SK-N-SH (cell line): ENCODE measurements around the gene ANKRD31. TPM values are rescaled to one million over a fixed set of nuclear protein-coding genes. Genes with fewer than 3 reads are reported as not detected.

Experiments
- CTCF ChIA-PET: fragments of 300-600, 350-600 bp; formaldehyde crosslinking; extraction: SDS; loops from one replicate; lab custom pipeline; 2021; lab: Yijun Ruan, JAX
- POLR2A ChIA-PET: fragments of 350-600 bp; sonication (Branson Sonifier 250); formaldehyde crosslinking; extraction: SDS; loops from one replicate; lab custom pipeline; 2020; ENCODE audit warnings: antibody characterized with exemption, inconsistent platforms; lab: Yijun Ruan, JAX
- DNase-seq: peaks from one replicate; pipeline ENCODE4 v3.0.0; 2012
- H2AFZ ChIP-seq: fragments of 200-600 bp; sonication (generic); 2 replicates; pipeline ENCODE4 v1.8.1; 2016; ENCODE audit warnings: antibody characterized with exemption, mild to moderate bottlenecking, low read depth
- H3F3A ChIP-seq: fragments of 200-600 bp; sonication (generic); replicated peaks from 2 replicates; pipeline ENCODE3; 2016; ENCODE audit warnings: antibody characterized with exemption, mild to moderate bottlenecking; ENCODE audit not compliant: insufficient read depth
- H3K27ac ChIP-seq, 2 experiments: fragments of 200-500 bp in 1 of 2; fragments of 200-600 bp in 1 of 2; sonication (Bioruptor generic) in 1 of 2; sonication (generic), shearing (Covaris generic) in 1 of 2; 2 replicates each; pipeline versions ENCODE4 v1.5.1 to v1.6.1; 2014 to 2016; ENCODE audit warnings: low read depth in 2 of 2, inconsistent platforms in 1 of 2, low read length in 1 of 2, mild to moderate bottlenecking in 1 of 2, mixed read lengths in 1 of 2
- H3K27me3 ChIP-seq: fragments of 200-600 bp; sonication (generic), shearing (Covaris generic); 2 replicates; pipeline ENCODE4 v1.6.1; 2016; ENCODE audit warnings: mixed run types; ENCODE audit not compliant: insufficient read depth
- H3K36me3 ChIP-seq, 2 experiments: fragments of 200-500 bp in 1 of 2; fragments of 200-600 bp in 1 of 2; sonication (Bioruptor generic) in 1 of 2; sonication (generic) in 1 of 2; replicated peaks in 1 of 2; 2 replicates each; pipeline versions ENCODE3 to v1.5.1; 2014 to 2016; ENCODE audit warnings: low read length in 1 of 2, mild to moderate bottlenecking in 1 of 2; ENCODE audit not compliant: insufficient read depth in 2 of 2, control insufficient read depth in 1 of 2
- H3K4me1 ChIP-seq, 2 experiments: fragments of 200-500 bp in 1 of 2; fragments of 200-600 bp in 1 of 2; sonication (Bioruptor generic) in 1 of 2; sonication (generic), shearing (Covaris generic) in 1 of 2; 2 replicates each; pipeline versions ENCODE4 v1.5.1 to v1.6.1; 2014 to 2016; ENCODE audit warnings: low read depth in 1 of 2, low read length in 1 of 2, mixed run types in 1 of 2; ENCODE audit not compliant: insufficient read depth in 2 of 2, control insufficient read depth in 1 of 2
- H3K4me2 ChIP-seq: fragments of 200-600 bp; sonication (generic), shearing (Covaris generic); 2 replicates; pipeline ENCODE4 v1.6.1; 2017; ENCODE audit warnings: mixed run types
- H3K4me3 ChIP-seq, 2 experiments: fragments of 200-500 bp in 1 of 2; fragments of 200-600 bp in 1 of 2; sonication (Bioruptor generic) in 1 of 2; sonication (generic), shearing (Covaris generic) in 1 of 2; 2 replicates each; pipeline versions ENCODE4 v1.5.1 to v1.8.1; 2014 to 2016; ENCODE audit warnings: low read depth in 2 of 2, inconsistent platforms in 1 of 2, low read length in 1 of 2, mild to moderate bottlenecking in 1 of 2, mixed read lengths in 1 of 2, moderate library complexity in 1 of 2
- H3K79me2 ChIP-seq: fragments of 200-600 bp; sonication (generic); 2 replicates; pipeline ENCODE4 v1.8.1; 2017; ENCODE audit warnings: mild to moderate bottlenecking; ENCODE audit not compliant: insufficient read depth
- H3K9ac ChIP-seq: fragments of 200-600 bp; sonication (generic); 2 replicates; pipeline ENCODE4 v1.6.1; 2017; ENCODE audit warnings: mixed run types
- H3K9me2 ChIP-seq: fragments of 200-600 bp; sonication (generic); 2 replicates; pipeline ENCODE4 v1.6.1; 2017; ENCODE audit warnings: mixed run types
- H3K9me3 ChIP-seq: fragments of 200-600 bp; sonication (generic); 2 replicates; pipeline ENCODE4 v1.6.1; 2017; ENCODE audit warnings: mixed run types, mild to moderate bottlenecking, moderate library complexity
- H4K20me1 ChIP-seq: fragments of 200-600 bp; sonication (generic); 2 replicates; pipeline ENCODE4 v1.6.1; 2017; ENCODE audit warnings: mild to moderate bottlenecking, mixed run types; ENCODE audit not compliant: insufficient read depth
- CHD2 ChIP-seq: fragments of 150-350 bp; IDR thresholded peaks from 2 replicates; pipeline ENCODE4 v1.6.1; 2018; ENCODE audit warnings: low read length; ENCODE audit not compliant: partially characterized antibody
- CTCF ChIP-seq: fragments of 200-600 bp; sonication (generic); IDR thresholded peaks from 2 replicates; pipeline ENCODE4 v1.6.1; 2017; ENCODE audit warnings: antibody characterized with exemption, mild to moderate bottlenecking, moderate library complexity
- GATA2 ChIP-seq: sonication (generic); formaldehyde crosslinking; IDR thresholded peaks from 2 replicates; pipeline ENCODE4 v1.5.0; 2020; ENCODE audit warnings: mild to moderate bottlenecking, missing genetic modification reagents
- IRF3 ChIP-seq: fragments of 150-350 bp; IDR thresholded peaks from 2 replicates; pipeline ENCODE4 v1.6.1; 2016; ENCODE audit warnings: mild to moderate bottlenecking, low read depth, low read length
- JUND ChIP-seq: IDR thresholded peaks from 2 replicates; pipeline ENCODE4 v1.4.0; 2012
- POLR2AphosphoS5 ChIP-seq: IDR thresholded peaks from 2 replicates; pipeline ENCODE4 v1.6.1; 2012; ENCODE audit warnings: low read depth, low read length
- RCOR1 ChIP-seq: fragments of 150-350 bp; IDR thresholded peaks from 2 replicates; pipeline ENCODE4 v1.6.1; 2017; ENCODE audit warnings: antibody characterized with exemption, low read length
- REST ChIP-seq: IDR thresholded peaks from 2 replicates; pipeline ENCODE4 v1.6.1; 2012; ENCODE audit warnings: mild to moderate bottlenecking, low read depth, low read length, moderate library complexity
- SIN3A ChIP-seq: IDR thresholded peaks from 2 replicates; pipeline ENCODE4 v1.6.1; 2012; ENCODE audit warnings: low read depth, mild to moderate bottlenecking, low read length, moderate library complexity, borderline replicate concordance
- TAF1 ChIP-seq: IDR thresholded peaks from 2 replicates; pipeline ENCODE4 v1.6.1; 2012; ENCODE audit warnings: low read depth, mild to moderate bottlenecking, low read length, moderate library complexity, borderline replicate concordance
- TCF12 ChIP-seq: IDR thresholded peaks from 2 replicates; pipeline ENCODE4 v1.4.0; 2012
- ZBTB33 ChIP-seq: IDR thresholded peaks from 2 replicates; pipeline ENCODE4 v1.4.0; 2012; ENCODE audit warnings: low read depth, borderline replicate concordance
- WGBS: methylation state at CpG from one replicate; pipeline ENCODE4 v1.1.6; 2017; ENCODE audit warnings: low lambda C conversion rate; 5-methylcytosine and 5-hydroxymethylcytosine counted together
- polyA plus RNA-seq, 3 experiments: library from polyadenylated mRNA; depleted of rRNA; stranded (reverse); fragments of >200 nt; gene quantifications; 2 replicates each; pipeline ENCODE4 v1.2.3, GENCODE V29; 2012

Gene ANKRD31
- polyA plus RNA-seq, 1 of the 3 experiments (the other 2 are of a cell fraction): 0.05 TPM

- TF ChIP-seq CTCF (no peak), REST (no peak)
Observed at GRCh38 chr5:75071100-75071499, 165.6 kb downstream of the ANKRD31 start (continued).

GRCh38 chr5:75067434-75067833 lies 169.2 kb downstream of the ANKRD31 start:
- no peaks in the 10 kb centered on the region for H3K36me3 ChIP-seq
- H3K4me3 ChIP-seq: no peak overlapping the region
- no peaks in the 10 kb centered on the region for H3K9me2 ChIP-seq
- no peak for TF ChIP-seq TAF1
- no peak for TF ChIP-seq IRF3
- ChIA-PET POLR2A (no interaction called here), CTCF (no interaction called here)
- no peak overlapping the region for H3K9ac ChIP-seq
- DNase-seq: no peak
- H3K79me2 ChIP-seq: no peaks in the 10 kb centered on the region
- H3K4me2 ChIP-seq: no peak overlapping the region
- H4K20me1 ChIP-seq: no peaks in the 10 kb centered on the region
- no peaks in the 10 kb centered on the region; the same call in 1 of the 2 replicates for H3K27me3 ChIP-seq
- no peak overlapping the region for H3K27ac ChIP-seq
- H2AFZ ChIP-seq: no peak overlapping the region
- H3K9me3 ChIP-seq: no peaks in the 10 kb centered on the region
- no peaks in the 10 kb centered on the region for H3F3A ChIP-seq
- 69% methylated on average over 3 of the region's 3 CpGs for WGBS
- no peaks in the 10 kb centered on the region for H3K4me1 ChIP-seq

- H3K9me3 ChIP-seq: no peaks in the 10 kb centered on the region
- 47% methylated on average over 2 of the region's 2 CpGs for WGBS
- POLR2A ChIA-PET: no interaction called here
- no peaks in the 10 kb centered on the region for H3K9me2 ChIP-seq
- H2AFZ ChIP-seq: no peak overlapping the region
- H3K4me3 ChIP-seq: no peak overlapping the region
- H3K9ac ChIP-seq: no peak overlapping the region
- no peaks in the 10 kb centered on the region for H4K20me1 ChIP-seq
- H3K27me3 ChIP-seq: no peaks in the 10 kb centered on the region
- H3K27ac ChIP-seq: no peak overlapping the region
- no peaks in the 10 kb centered on the region for H3F3A ChIP-seq
- H3K79me2 ChIP-seq: no peaks in the 10 kb centered on the region
- H3K36me3 ChIP-seq: no peaks in the 10 kb centered on the region
- H3K4me1 ChIP-seq: no peaks in the 10 kb centered on the region
- H3K4me2 ChIP-seq: no peak overlapping the region
- CTCF ChIA-PET: no interaction called here
- no peak for DNase-seq
- TF ChIP-seq RCOR1 (no peak), POLR2AphosphoS5 (no peak), IRF3 (no peak), JUND (no peak), CTCF (no peak), SIN3A (no peak), GATA2 (no peak), CHD2 (no peak), ZBTB33 (no peak), TCF12 (no peak)
Observed at GRCh38 chr5:75062925-75063531, 173.7 kb downstream of the ANKRD31 start.
